ENCODE results near the gene ADARB2. TPM values are rescaled to one million over a fixed set of nuclear protein-coding genes. Genes with fewer than 3 reads are reported as not detected.

Gene ADARB2
- total RNA-seq, 6 donors from 2014 or later = 0.69 to 5.2 (median 1.8) TPM

DNA sequence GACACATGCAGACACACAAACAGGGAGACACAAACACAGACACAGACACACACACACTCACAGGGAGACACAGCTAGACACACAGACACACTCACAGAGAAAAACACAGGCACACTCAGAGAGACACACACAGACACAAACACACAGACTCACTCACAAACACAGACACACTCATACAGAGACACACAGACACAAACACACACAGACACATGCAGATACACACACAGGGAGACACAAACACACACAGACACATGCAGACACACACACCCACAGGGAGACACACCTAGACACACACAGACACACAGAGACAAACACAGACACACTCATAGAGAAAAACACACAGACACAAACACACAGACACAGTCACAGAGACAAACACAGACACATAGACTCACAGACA lies 67.9 kb downstream of the ADARB2 start:
- no peaks in the 10 kb centered on the region for H3K9me3 ChIP-seq
- DNase-seq (no peak), ATAC-seq (ENCODE audit: low FRiP score in 2 of 2) (no peak)
- no peaks in the 10 kb centered on the region for H3K4me1 ChIP-seq
- H3K36me3 ChIP-seq = no peaks in the 10 kb centered on the region
- H3K27me3 ChIP-seq = no peaks in the 10 kb centered on the region
- TF ChIP-seq POLR2A (IDR thresholded peaks at IDR 0.05) (no peak), EP300 (IDR thresholded peaks at IDR 0.05) (no peak)
- TF ChIP-seq, protein P1, sequence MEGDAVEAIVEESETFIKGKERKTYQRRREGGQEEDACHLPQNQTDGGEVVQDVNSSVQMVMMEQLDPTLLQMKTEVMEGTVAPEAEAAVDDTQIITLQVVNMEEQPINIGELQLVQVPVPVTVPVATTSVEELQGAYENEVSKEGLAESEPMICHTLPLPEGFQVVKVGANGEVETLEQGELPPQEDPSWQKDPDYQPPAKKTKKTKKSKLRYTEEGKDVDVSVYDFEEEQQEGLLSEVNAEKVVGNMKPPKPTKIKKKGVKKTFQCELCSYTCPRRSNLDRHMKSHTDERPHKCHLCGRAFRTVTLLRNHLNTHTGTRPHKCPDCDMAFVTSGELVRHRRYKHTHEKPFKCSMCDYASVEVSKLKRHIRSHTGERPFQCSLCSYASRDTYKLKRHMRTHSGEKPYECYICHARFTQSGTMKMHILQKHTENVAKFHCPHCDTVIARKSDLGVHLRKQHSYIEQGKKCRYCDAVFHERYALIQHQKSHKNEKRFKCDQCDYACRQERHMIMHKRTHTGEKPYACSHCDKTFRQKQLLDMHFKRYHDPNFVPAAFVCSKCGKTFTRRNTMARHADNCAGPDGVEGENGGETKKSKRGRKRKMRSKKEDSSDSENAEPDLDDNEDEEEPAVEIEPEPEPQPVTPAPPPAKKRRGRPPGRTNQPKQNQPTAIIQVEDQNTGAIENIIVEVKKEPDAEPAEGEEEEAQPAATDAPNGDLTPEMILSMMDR (IDR thresholded peaks at IDR 0.05) = no peak
- no peak overlapping the region for H3K4me3 ChIP-seq
- H3K27ac ChIP-seq = no peak overlapping the region

DNA sequence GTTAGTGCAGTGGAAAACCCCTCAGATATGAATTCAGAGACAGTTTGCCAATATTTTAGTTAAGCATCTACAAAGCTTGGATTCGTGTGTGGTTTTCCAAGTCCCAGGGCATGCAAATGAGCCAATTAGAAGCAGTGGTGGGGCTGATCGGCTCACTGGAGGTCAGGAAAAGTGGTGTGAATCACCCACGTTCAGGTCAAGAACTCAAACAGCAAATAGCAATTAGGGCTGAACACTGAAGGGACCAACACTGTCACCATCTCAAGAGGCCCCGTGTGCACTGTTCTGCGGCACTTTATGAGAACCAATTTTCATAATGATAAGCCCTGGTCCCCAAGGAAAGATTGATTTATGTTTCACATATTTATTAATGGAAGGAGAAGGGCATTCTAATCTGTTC lies 68.9 kb downstream of the ADARB2 start:
- H3K36me3 ChIP-seq = no peaks in the 10 kb centered on the region
- WGBS, 2 donors = 63 to 72% methylated on average over 5 of the region's 5 CpGs
- ATAC-seq (ENCODE audit: low FRiP score in 2 of 2) (no peak), DNase-seq (no peak)
- no peaks in the 10 kb centered on the region for H3K9me3 ChIP-seq
- no peak for TF ChIP-seq POLR2A (IDR thresholded peaks at IDR 0.05)
- no peak for TF ChIP-seq EP300 (IDR thresholded peaks at IDR 0.05)
- no peak for TF ChIP-seq POLR2AphosphoS5 (IDR thresholded peaks at IDR 0.05)
- TF ChIP-seq, protein P1 (IDR thresholded peaks at IDR 0.05) = no peak
- no peak overlapping the region for H3K4me3 ChIP-seq
- no peak overlapping the region for H3K27ac ChIP-seq
- H3K27me3 ChIP-seq = no peaks in the 10 kb centered on the region
- no peaks in the 10 kb centered on the region for H3K4me1 ChIP-seq

DNA sequence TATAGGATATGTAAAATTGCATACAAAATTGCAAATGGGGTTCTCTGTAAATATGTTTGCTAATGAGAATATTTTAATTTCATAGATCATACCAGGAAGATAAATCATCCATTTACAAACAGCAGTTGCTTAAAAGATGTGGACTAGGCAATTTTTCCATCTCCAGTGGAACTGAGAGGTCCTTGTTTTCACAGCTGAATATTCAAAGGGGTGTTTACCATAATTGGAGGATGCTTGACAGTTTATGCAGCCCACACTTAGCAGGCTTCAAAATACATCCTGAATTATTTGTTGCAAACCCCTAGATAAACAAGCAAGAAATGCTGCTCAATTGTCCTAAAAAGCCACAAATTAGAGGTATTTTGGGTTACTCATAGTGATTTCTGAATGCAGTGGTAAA lies 69.9 kb downstream of the ADARB2 start:
- TF ChIP-seq, protein P1 (IDR thresholded peaks at IDR 0.05) = no peak
- TF ChIP-seq POLR2A (IDR thresholded peaks at IDR 0.05) (no peak), EP300 (IDR thresholded peaks at IDR 0.05) (no peak), POLR2AphosphoS5 (IDR thresholded peaks at IDR 0.05) (no peak)

DNA sequence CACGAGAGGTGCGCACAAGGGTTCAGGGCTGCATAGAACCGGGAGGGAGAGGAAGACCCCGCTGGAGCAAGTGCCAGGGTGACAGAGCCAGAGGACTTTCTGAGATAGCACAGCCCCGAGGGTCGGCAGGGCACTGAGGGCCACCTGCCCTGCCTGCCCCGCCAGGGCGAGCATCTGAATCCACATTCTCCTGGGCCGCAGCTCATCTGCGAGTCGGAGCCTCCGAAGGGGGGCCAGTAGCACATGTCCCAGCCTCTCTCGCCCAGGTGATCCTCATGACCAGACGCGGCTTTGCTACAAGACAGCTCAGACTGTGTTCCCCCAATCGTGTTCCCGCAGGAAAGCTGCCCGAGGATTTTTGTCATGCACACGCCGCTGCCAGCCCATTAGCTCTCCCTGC lies 71.2 kb downstream of the ADARB2 start:
- no peaks in the 10 kb centered on the region for H3K27me3 ChIP-seq
- TF ChIP-seq, protein P1 (IDR thresholded peaks at IDR 0.05) = no peak
- TF ChIP-seq POLR2A (IDR thresholded peaks at IDR 0.05) = no peak
- no peak for TF ChIP-seq EP300 (IDR thresholded peaks at IDR 0.05)
- no peak for TF ChIP-seq POLR2AphosphoS5 (IDR thresholded peaks at IDR 0.05)
- no peak overlapping the region for H3K4me3 ChIP-seq
- H3K4me1 ChIP-seq = no peaks in the 10 kb centered on the region
- no peak overlapping the region for H3K27ac ChIP-seq
- no peaks in the 10 kb centered on the region for H3K9me3 ChIP-seq
- H3K36me3 ChIP-seq = no peaks in the 10 kb centered on the region
- 81 to 93% methylated on average over 12 to 20 of the region's 20 CpGs for WGBS, 2 donors
- peak in 1 of 2 donors; percentile 58 for DNase-seq
- no peak for ATAC-seq (ENCODE audit: low FRiP score in 2 of 2)

More for the DNA sequence above, 69.9 kb downstream of the ADARB2 start:
- no peak overlapping the region for H3K27ac ChIP-seq
- H3K27me3 ChIP-seq = no peaks in the 10 kb centered on the region
- ATAC-seq (ENCODE audit: low FRiP score in 2 of 2) (no peak), DNase-seq (no peak)
- no peaks in the 10 kb centered on the region for H3K9me3 ChIP-seq
- no peaks in the 10 kb centered on the region for H3K36me3 ChIP-seq
- H3K4me3 ChIP-seq = no peak overlapping the region
- H3K4me1 ChIP-seq = no peaks in the 10 kb centered on the region

DNA sequence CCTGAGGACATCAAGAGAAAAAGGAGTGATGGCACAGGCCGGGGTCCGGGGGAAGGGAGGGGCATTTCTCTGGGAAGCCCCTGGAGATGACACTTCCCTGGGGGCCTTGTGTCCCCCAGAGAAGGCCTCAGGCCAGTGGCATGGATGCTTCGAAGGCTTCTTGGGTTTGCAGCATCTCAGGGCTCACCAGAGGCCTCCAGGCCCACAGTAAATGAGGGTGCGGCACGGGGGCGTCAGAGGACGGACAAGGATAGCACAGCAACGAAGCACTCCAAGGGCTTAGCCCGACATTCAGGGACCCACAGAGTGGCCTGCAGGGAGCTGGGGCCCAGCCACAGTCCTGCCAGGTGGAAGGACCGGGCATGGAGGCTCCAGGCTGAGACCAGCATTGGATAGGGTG lies 71.6 kb downstream of the ADARB2 start:
- whole genome bisulfite sequencing, 2 donors = 92 to 98% methylated on average over 4 to 8 of the region's 10 CpGs
- Histone ChIP-seq H3K9me3 (no peaks in the 10 kb centered on the region), H3K36me3 (no peaks in the 10 kb centered on the region), H3K4me3 (no peak overlapping the region), H3K27me3 (no peaks in the 10 kb centered on the region), H3K4me1 (no peaks in the 10 kb centered on the region), H3K27ac (no peak overlapping the region)
- ATAC-seq (ENCODE audit: low FRiP score in 2 of 2) (no peak), DNase-seq (no peak)
- no peak for TF ChIP-seq POLR2A (IDR thresholded peaks at IDR 0.05)
- no peak for TF ChIP-seq EP300 (IDR thresholded peaks at IDR 0.05)
- TF ChIP-seq POLR2AphosphoS5 (IDR thresholded peaks at IDR 0.05) = no peak
- TF ChIP-seq, protein P1 (IDR thresholded peaks at IDR 0.05) = no peak
